Muscle of back (tissue), 13 donors: ENCODE data around the gene TAB3. TPM values are rescaled to one million over a fixed set of nuclear protein-coding genes. Genes with fewer than 3 reads are reported as not detected.

Source experiments
- DNase-seq, 3 donors: peaks; one replicate each; pipeline versions ENCODE4 v3.0.0 to v3.0.0-alpha.2; 2013
- long read RNA-seq, 9 donors: transcript quantifications; one replicate each; lab custom pipeline, GENCODE V29; 2026
- polyA plus RNA-seq, 10 donors: library from polyadenylated mRNA; unstranded; fragments of 120-200 nt; gene quantifications; one replicate each; pipeline ENCODE4 v1.2.1, GENCODE V29; 2013; ENCODE audit not compliant: insufficient read length in 10 of 10

The TAB3 gene, protein sequence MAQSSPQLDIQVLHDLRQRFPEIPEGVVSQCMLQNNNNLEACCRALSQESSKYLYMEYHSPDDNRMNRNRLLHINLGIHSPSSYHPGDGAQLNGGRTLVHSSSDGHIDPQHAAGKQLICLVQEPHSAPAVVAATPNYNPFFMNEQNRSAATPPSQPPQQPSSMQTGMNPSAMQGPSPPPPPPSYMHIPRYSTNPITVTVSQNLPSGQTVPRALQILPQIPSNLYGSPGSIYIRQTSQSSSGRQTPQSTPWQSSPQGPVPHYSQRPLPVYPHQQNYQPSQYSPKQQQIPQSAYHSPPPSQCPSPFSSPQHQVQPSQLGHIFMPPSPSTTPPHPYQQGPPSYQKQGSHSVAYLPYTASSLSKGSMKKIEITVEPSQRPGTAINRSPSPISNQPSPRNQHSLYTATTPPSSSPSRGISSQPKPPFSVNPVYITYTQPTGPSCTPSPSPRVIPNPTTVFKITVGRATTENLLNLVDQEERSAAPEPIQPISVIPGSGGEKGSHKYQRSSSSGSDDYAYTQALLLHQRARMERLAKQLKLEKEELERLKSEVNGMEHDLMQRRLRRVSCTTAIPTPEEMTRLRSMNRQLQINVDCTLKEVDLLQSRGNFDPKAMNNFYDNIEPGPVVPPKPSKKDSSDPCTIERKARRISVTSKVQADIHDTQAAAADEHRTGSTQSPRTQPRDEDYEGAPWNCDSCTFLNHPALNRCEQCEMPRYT
- 10 to 100 TPM in 9 of 10 donors, 1 to 10 TPM in 1; 9.6 to 16.5 (median 12.8) TPM for polyA plus RNA-seq
- long read RNA-seq, donor 1, partial matches to known transcripts = 5 of 7 reads
- long read RNA-seq, donor 1, other reads (novel, unspliced or antisense) = 0 of 7 reads
- long read RNA-seq, donor 2, partial matches to known transcripts = 0 of 1 reads
- long read RNA-seq, donor 2, other reads (novel, unspliced or antisense) = 0 of 1 reads
- long read RNA-seq, donor 3 = 0 reads
- long read RNA-seq, donor 4, partial matches to known transcripts = 0 of 3 reads
- long read RNA-seq, donor 4, other reads (novel, unspliced or antisense) = 0 of 3 reads
- long read RNA-seq, donor 5, full-length matches to known transcripts = 2 of 2 reads
- long read RNA-seq, donor 5, partial matches to known transcripts = 0 of 2 reads
- long read RNA-seq, donor 5, other reads (novel, unspliced or antisense) = 0 of 2 reads
- long read RNA-seq, donor 6, partial matches to known transcripts = 0 of 1 reads
- long read RNA-seq, donor 6, other reads (novel, unspliced or antisense) = 0 of 1 reads
- long read RNA-seq, donor 7, partial matches to known transcripts = 0 of 3 reads
- long read RNA-seq, donor 7, other reads (novel, unspliced or antisense) = 0 of 3 reads
- long read RNA-seq, donor 8, partial matches to known transcripts = 0 of 3 reads
- long read RNA-seq, donor 8, other reads (novel, unspliced or antisense) = 0 of 3 reads
- long read RNA-seq, donor 9, full-length matches to known transcripts = 2 of 2 reads
- long read RNA-seq, donor 9, partial matches to known transcripts = 0 of 2 reads
- long read RNA-seq, donor 9, other reads (novel, unspliced or antisense) = 0 of 2 reads

DNA sequence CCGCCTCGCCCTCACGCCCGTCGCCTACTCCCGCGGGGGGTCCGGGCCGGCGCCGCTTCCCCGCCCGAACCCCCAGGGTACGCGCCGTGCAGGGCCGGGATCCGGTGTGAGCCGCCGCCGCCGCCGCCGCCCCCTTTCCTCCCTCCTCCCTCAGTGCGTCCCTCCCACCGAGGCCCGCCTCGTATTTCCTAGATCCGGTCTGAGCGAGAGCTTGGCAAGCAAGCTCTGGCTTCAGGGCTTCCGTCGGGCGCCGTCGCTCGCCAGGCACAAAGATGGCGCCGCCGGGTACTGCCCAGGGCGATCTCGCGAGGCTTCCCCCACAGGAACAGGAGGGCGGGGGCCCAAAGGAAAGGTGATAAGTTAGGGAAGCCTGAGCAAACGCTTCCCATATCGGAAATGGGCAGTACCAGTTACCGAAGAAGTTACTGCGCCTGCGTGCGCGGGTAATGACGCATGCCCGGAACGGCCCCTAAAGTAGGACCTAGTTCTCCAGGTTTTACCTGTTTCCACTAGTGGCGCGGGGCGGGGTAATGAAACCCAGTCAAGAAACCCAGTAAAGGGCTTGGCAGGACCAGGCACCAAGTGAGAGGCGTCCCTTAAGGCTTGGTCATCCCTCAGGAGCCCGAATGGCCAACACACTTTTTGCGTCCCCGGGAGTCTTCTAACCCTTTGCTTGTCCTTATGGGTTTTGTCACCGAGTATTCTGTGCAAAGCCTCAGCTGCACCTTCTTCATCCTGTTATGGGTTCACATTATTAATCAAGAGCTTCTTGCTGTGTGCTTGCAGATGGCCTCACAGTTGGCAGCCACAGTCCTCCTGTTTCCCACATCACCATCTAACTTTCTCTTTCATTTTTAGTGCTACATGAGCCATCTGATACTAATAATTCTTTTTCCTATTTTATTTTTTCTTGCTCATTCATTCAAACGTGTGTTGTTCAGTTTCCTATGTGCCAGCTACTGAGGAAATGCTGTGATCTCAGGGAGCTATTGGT lies at the start of gene TAB3:
Gene TAB3, minus strand, starts transcription at position 108 of the 994 bp plus-strand sequence. CDS start 29,666 bp downstream, outside the sequence.
- peak; percentile 94 to 96 (median 94) for DNase-seq

DNA sequence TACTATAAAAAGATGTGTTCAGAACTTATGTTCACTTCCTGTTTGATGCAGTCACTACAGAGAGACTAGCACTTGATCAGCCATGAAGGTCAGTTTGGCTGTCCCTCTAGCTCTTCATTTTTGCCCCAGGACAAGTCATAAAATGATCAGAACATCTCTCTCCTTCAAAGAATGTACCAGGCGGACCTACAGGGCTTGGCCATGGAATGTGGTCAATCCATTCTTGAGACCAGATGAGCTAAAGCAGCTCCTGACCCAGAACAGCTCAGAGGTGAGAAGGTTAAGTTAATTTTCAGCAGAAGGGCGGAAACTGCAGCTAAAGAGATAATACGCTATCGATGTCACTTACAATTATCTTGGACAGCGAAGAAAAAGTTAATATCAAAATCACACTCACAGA lies 49.2 kb upstream of the TAB3 start:
- DNase-seq = no peak

DNA sequence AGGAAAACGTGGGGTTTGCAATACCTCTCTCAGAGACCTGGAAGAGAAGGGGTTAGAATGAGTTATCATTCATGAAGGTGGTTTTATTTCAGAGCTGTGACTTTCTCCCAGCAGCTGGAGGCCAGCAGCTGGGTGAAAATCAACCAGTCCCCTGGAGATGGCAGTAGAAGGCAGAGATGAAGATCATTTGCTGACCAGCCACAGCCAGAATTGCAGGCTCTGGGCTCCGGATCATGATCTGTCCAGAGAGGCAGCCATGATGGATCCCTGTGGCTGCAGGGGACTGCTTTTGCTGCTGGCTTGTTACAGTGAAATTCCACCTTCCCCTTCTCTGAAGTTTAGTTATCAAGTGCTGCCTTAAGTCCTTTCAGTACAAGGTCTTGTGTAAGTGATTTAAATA lies 46.9 kb upstream of the TAB3 start:
- DNase-seq = peak in 1 of 3 donors; percentile 5

DNA sequence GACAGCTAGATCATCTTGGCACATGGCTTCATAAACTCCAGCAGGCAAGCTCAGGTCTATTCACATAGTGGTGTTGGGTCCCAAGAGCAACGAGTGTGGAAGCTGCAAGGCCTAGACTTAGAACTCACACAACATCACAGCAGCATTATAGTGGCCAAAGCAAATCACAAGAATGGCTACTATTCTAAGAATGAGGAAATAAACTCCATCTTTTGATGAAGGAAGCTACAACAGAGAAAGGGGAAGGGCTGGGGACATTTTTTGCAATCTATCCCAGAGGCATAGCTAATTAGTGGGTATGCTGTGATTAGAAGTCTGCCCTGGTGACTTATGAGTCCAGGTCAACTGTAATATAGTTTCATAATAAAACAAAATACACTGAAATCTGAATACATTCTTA lies 42.9 kb upstream of the TAB3 start:
- no peak for DNase-seq

DNA sequence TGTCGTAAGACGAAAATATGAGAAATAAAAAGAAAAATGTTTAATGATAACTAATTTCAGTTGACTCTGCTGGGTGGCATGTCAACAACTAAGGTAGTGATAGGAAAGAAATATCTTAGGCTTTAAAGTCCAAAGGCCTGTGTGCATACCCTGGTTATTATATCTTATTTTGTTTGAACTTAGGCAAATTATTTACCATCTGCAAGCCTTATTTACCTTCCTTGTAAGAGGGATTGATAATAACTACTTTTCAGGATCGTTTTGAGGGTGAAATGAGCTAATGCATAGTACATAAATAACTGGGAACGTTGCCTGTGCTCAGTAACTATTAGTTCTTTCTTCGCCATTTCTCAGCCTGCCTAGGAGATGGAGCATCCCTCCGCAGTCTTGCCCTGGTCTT lies 41.6 kb upstream of the TAB3 start:
- DNase-seq = no peak

DNA sequence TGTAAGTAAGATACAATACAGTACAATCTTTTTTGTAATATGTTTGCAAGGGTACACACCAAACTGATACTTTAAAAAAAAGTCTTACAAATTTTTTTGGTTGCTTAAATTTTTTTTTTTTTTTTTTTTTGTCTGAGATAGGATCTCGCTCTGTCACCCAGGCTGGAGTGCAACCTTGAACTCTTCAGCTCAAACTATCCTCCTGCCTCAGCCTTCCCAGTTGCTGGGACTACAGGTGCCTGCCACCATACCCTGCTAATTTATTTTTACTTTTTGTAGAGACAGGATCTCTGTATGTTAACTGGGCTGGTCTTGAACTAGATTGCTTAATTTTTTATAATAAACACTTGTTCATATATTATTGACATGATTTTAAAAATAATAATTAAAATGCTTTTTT lies 41.1 kb upstream of the TAB3 start:
- DNase-seq = no peak

DNA sequence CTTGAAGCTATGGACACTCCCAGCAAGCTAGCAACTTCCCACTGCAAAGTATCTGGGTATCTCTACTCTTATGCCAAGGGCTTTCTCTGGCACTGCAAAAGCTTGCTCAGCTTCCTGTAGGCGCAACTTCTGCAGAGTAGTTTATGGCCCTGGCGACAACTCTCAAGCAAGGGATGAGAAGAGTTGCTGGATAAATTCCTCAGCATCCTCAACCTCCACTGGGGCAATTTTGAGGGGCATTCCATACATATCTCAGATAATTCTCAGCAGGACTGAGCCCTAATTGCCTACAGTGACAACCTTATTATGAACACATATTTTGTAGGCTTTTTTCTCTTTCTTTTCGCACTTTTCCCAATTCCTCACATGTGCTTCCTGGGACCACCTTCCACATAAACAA lies 31.2 kb upstream of the TAB3 start:
- peak in 1 of 3 donors; percentile 0 for DNase-seq

DNA sequence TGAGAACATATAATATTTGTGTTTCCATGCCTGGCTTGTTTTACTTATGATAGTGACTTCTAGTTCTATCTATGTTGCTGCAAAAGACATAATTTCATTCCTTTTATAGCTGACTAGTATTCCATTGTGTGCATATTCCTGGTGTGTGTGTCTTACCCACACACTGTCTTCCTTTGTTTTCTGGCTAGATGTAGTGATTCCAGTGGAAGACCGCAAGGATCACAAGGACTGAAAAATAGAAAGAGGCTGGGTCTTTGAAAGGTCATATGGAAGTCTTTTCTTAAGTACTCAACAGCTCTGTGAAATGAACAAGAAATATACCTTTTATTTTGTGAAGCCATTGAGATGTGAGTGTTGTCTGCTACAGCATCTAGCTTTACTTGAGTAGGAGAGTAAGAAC lies 29.4 kb upstream of the TAB3 start:
- no peak for DNase-seq

DNA sequence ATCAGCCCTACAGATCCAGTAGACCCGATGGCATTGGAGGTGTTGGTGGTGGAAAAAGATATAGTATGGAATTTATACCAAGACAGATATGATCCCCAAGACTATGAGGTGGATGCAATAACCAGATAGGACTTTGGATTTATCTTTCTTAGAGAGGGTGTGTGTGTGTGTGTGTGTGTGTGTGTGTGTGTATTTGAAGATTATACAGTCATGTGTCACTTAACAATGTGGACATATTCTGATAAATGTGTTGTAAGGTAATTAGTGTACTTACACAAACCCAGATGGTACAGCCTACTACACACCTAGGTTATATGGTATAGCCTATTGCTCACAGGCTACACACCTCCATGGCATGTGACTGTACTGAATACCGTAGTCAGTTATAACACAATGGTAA lies 24.4 kb upstream of the TAB3 start:
- no peak for DNase-seq

DNA sequence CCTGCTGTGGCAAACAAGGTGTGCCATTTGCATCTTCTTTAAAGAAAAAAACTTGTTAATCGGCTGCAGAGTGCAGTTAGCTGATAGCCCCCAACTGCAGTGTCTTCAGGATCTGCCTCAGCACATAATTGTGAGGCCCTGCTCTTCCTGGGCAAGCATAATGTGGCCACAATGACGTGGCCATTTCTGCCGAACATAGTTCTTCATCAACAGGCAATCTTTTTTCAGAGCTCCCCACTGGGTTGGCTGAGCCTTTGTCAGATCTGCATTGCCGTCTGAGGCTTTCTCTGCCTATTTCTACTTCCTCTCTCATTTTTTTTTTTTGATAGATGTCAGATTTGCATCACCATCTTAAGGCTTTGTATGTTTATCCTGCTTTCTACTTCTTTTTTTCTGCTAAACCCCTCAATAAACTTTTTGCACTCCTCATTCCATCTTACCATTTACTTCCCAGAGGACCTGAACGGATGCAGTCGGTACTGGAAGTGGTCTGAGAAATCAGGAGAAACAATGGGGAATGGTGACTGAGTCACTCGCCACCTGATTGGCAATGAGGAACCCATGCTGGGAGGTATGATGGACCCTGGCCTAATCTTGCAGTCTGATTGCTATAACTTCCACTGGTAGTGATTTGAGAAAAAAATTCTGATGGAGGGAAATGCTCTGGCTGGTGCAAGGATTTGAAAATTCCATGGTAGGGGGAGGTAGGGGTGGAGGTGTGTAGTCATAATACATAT lies 21.2 kb upstream of the TAB3 start:
- DNase-seq = peak in 1 of 3 donors; percentile 7

DNA sequence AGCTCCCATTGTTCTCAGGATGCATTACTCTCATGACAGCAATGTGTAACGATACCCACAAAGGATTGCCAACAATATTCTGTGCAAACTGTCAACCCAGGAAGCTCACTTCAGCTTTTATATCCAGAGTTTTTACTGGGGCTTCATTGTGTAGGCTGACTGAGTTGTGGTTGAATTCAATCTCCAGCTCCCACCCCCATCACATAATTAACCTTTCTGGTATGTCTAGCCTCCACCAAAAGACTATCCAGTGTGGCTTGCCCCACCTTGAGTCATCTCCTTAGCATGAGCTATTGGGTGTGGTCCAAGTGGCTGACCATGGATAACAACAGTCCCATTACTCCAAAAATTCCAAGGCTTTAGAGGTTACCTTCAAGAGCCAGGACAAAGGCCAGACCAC lies 17.7 kb upstream of the TAB3 start:
- DNase-seq = peak in 1 of 3 donors; percentile 41

DNA sequence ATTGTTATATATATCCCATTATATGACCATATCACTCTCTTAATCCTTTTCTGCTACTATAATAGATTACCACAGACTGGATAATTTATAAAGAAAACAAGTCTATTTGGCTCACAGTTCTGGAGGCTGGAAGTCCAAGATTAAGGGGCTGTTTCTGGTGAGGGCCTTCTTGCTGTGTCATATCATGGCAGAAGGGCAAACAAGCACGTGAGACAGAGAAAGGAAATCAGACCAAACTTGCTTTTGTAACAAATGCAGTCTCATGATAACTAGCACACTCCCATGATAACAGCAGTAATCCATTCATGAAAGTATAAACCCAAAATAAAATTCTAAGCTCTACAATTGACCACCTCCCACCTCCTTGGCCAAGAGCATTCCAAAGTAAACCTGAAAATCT lies 16.3 kb upstream of the TAB3 start:
- DNase-seq = no peak

DNA sequence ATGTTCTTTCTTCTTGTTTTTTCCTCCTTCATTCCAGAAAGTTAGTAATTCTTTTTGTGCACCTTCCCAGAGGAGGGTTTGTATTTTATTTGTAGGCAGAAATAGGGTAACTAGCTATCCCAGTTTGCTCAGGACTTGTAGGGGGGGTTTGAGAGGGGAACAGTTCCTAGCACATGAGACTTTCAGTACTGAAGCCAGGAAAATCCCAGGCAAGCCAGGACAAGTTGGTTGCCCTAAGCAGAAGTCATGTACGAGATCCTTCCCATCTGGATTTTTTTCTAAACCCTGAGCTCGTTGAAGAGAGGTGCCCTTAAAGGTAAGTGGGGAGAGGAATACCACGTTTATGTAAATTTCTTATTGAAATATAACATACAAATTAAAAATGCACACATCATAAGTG lies 15.6 kb upstream of the TAB3 start:
- DNase-seq = no peak

DNA sequence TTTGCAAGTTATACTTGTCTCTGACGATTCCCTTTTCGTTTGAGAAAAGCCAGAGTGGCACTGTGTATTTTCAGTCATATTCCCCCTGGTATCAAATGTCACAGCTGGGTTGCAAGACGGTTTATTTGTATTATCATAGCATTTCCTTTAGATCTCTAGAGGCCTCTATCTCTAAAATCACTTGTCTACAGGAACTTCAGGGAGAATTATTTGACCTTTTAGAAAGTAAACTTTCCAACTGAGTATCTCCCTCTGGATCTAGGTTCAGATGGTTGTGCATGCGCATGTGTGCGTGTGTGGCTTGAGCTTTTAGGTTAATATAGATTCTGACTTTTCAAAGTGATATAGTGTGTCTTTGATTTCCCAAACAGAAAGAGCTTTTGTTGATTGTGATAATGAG lies 15.1 kb upstream of the TAB3 start:
- DNase-seq = no peak

DNA sequence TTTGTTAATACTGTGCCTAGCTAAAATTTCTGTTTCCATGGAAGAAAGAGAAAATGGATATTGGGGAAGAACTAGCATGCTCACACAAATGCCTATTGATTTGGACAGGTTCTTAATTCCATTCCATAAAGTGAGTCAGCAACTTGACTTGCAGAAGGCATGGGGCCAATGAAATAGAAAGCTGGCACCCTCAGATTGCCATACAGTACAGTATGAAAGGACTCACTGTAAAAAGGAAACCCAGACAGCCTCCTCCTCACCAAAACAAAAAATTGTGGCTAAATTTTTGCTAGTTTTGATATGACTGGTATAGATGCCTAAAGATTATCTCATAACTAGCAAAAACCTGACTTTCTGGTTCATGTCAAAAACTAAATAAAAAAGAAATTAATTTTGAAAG lies 11.2 kb upstream of the TAB3 start:
- DNase-seq = no peak

DNA sequence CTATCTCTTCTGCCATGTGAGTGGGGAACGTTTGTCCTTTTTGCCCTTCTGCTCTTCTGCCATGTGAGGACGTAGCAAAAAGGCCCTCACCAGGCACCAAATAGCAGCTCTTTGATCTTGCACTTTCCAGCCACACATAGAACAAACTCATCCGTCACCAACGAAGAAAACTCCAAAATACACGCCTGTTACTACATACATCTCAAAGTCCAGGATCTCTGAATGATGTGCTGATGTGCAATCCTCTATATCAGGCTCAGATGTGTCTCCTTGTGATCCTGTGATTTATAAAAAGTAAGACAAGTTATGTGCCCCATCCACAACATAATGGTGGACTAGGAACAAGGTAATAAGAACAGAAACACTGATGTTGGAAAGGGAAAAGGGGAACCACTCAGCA lies 9.8 kb upstream of the TAB3 start:
- no peak for DNase-seq

DNA sequence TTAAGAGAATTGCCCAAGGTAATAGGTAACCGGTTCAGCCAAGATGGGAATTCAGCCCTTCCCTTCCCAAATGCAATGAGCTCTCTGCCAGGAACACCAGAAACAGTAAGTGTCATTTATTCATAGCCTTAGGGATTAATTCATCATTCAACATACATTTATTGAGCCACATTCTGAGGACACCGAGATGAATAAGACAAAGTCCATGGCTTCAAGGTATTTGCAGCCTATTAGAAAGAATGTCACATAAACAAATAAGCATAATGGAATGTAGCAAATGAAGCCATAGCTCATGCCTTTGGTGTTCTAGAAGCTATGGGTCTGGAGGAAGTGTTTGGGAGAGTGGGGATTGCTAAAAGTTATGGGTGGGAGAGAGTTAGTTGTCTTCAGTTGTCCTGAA lies 6.3 kb upstream of the TAB3 start:
- no peak for DNase-seq

DNA sequence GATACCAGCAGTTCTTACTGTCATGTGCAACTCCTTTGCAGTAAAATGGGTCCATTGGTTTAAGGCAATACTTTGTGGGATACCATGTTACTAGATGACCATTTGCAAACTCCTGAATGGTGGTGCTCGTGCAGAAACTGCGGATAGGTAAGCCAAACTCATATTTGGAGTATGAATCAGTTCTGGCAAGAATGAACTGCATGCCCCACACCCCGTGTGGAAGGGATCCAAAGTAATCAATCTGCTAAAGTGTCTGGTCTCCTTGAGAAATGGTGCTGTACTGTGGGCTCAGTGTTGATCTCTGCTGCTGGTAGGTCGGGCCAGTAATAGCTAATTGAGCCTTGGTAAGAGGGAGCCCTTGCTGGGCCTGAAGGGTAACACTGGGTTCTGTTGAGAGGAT lies 4.2 kb upstream of the TAB3 start:
- DNase-seq = no peak

DNA sequence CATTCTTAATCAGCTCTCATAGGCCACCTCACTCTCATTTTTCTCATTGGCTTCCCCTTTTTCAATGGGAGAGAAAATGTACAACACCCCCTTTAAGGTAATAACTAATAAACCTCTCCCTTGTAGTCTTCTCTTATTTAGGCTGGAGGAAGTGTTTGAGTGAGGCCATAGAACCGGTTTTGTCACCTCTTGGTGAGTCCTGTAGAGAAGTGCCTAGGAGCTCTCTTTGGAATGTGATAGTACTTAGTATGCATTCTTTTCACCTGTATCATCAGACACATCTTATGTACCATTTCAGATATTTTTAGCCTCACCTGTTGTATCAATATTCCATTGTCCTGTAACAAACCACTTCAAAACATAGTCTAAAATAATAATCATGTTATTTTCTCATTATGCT lies 3.5 kb upstream of the TAB3 start:
- DNase-seq = no peak
